GM19438 (cell line): Measurements from ENCODE around the gene AFAP1L1.
"Not testable (repeated sequence)": the region's sequence is repeated elsewhere in the genome, so short reads cannot be mapped to it uniquely, and the experiment has no call there.

ENCODE experiments used
- ATAC-seq: cut with Tn5 transposase; IDR thresholded peaks from one replicate; pipeline ENCODE4 v1.9.1; 2021; ENCODE audit warnings: low read depth; ENCODE audit not compliant: unreplicated experiment

The AFAP1L1 gene

GRCh38 chr5:149260761-149261160 lies 10.9 kb upstream of the AFAP1L1 start:
- ATAC-seq, result no peak

GRCh38 chr5:149261246-149261645 lies 10.4 kb upstream of the AFAP1L1 start:
- ATAC-seq, result no peak

GRCh38 chr5:149262315-149262714 lies 9.3 kb upstream of the AFAP1L1 start:
- no peak for ATAC-seq

- peak; percentile 88 for ATAC-seq
Measured at GRCh38 chr5:149264439-149265067, 7.1 kb upstream of the AFAP1L1 start.

GRCh38 chr5:149265068-149265465 lies 6.6 kb upstream of the AFAP1L1 start:
- no peak for ATAC-seq

GRCh38 chr5:149265597-149265996 lies 6.1 kb upstream of the AFAP1L1 start:
- no peak for ATAC-seq

GRCh38 chr5:149267241-149267973 lies 4.3 kb upstream of the AFAP1L1 start:
- ATAC-seq, result no peak

GRCh38 chr5:149268928-149269557 lies 2.6 kb upstream of the AFAP1L1 start:
- ATAC-seq, result no peak

- no peak for ATAC-seq
Measured at GRCh38 chr5:149271195-149271715, 404 bp upstream of the AFAP1L1 start.

- ATAC-seq, result not testable (repeated sequence)
Measured at GRCh38 chr5:149272781-149273180, 1.1 kb downstream of the AFAP1L1 start.

- ATAC-seq, result no peak
Measured at GRCh38 chr5:149273237-149273636, 1.6 kb downstream of the AFAP1L1 start.

GRCh38 chr5:149273950-149274349 lies 2.3 kb downstream of the AFAP1L1 start:
- no peak for ATAC-seq

- ATAC-seq, result no peak
Measured at GRCh38 chr5:149274939-149275338, 3.3 kb downstream of the AFAP1L1 start.

- ATAC-seq, result no peak
Measured at GRCh38 chr5:149277801-149278200, 6.1 kb downstream of the AFAP1L1 start.

GRCh38 chr5:149278451-149279210 lies 7.0 kb downstream of the AFAP1L1 start:
- ATAC-seq, result no peak

GRCh38 chr5:149279661-149280060 lies 8.0 kb downstream of the AFAP1L1 start:
- no peak for ATAC-seq

- ATAC-seq, result no peak
Measured at GRCh38 chr5:149280124-149280523, 8.5 kb downstream of the AFAP1L1 start.

- no peak for ATAC-seq
Measured at GRCh38 chr5:149280802-149281201, 9.1 kb downstream of the AFAP1L1 start.

GRCh38 chr5:149282027-149282965 lies 10.6 kb downstream of the AFAP1L1 start:
- no peak for ATAC-seq

GRCh38 chr5:149282966-149283332 lies 11.3 kb downstream of the AFAP1L1 start:
- no peak for ATAC-seq
